GM12801 (cell line): ENCODE data around the gene MGAT4A.

Source experiments
- TF ChIP-seq, protein P1 (sequence below): IDR thresholded peaks from one replicate; pipeline ENCODE4 v1.5.1; 2011; ENCODE audit warnings: control low read depth; ENCODE audit not compliant: insufficient read length; ENCODE audit errors: extremely low read depth

The MGAT4A gene

DNA sequence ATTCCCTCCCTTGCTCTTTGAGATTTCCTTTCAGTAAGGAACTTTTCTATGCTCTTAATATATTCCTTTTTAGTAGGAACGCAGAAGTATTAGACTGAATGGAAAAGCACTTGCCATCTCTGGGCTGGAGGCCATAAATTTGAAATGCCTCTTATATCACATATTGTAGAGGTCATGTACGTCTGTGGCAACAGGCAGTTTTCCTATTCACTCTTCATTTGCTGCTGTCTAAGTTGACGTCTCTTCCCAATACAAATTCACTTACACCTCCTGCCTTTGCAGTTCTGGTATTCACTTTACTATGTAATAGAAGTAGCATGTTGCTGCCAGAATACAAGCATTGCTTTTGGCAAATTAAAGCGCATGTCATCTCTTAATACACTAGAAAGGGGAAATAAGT lies 34.7 kb downstream of the MGAT4A start:
- TF ChIP-seq, protein P1, sequence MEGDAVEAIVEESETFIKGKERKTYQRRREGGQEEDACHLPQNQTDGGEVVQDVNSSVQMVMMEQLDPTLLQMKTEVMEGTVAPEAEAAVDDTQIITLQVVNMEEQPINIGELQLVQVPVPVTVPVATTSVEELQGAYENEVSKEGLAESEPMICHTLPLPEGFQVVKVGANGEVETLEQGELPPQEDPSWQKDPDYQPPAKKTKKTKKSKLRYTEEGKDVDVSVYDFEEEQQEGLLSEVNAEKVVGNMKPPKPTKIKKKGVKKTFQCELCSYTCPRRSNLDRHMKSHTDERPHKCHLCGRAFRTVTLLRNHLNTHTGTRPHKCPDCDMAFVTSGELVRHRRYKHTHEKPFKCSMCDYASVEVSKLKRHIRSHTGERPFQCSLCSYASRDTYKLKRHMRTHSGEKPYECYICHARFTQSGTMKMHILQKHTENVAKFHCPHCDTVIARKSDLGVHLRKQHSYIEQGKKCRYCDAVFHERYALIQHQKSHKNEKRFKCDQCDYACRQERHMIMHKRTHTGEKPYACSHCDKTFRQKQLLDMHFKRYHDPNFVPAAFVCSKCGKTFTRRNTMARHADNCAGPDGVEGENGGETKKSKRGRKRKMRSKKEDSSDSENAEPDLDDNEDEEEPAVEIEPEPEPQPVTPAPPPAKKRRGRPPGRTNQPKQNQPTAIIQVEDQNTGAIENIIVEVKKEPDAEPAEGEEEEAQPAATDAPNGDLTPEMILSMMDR: no peak

GRCh38 chr2:98695255-98695654 lies 35.7 kb downstream of the MGAT4A start:
- TF ChIP-seq, protein P1: no peak

DNA sequence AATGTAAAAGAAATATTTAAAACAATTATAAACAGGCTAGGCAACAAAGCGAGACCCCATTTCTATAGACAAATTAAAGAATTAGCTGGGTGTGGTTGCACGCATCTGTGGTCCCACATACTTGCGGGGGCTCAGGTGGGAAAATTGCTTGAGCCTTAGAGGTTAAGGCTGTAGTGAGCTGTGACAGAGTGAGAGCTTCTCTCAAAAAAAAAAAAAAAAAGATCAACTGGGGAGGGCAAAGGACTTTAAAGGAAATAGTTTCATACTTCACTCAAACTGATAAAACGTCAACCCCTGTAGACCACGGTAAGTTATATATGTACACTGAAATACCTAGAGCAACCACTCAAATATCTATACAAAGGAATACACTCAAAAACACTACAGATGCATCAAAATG lies 37.5 kb downstream of the MGAT4A start:
- TF ChIP-seq, protein P1: no peak

DNA sequence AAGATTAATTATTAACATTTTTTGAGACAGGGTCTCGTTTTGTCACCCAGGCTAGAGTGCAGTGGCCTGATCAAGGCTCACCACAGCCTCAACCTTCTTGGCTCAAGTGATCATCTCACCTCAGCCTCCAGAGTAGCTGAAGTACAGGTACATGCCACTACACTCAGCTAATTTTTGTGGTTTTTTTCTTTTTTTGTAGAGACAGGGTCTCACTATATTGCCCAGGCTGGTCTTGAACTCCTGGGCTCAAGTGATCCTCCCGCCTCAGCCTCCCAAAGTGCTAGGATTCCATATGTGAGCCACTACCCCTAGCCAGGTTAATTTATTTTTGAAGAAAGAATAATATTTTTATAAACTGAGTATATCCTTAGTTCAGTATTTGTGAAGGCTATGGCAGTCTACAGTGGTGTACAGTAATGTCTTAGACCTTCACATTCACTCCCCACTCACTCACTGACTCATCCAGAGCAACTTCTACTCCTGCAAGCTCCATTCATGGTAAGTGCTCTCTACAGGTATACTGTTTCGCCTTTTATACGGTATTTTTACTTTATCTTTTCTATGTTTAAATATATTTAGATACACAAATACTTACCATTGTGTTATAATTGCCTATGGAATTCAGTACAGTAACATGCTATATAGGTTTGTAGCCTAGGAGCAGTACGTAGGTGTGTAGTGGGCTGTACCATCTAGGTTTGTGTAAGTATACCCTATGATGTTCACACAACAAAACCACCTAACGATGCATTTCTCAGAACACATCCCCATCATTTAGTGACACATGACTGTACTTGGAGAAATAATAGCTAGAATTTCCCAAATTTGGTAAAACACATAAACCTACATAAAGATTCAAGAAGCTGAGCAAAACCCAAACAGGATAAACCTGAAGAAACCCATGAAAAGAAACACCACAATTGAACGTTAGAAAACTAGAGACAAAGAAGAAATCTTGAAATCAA lies 38.6 kb downstream of the MGAT4A start:
- TF ChIP-seq, protein P1: no peak

GRCh38 chr2:98691303-98691702 lies 39.6 kb downstream of the MGAT4A start:
- TF ChIP-seq, protein P1: no peak

DNA sequence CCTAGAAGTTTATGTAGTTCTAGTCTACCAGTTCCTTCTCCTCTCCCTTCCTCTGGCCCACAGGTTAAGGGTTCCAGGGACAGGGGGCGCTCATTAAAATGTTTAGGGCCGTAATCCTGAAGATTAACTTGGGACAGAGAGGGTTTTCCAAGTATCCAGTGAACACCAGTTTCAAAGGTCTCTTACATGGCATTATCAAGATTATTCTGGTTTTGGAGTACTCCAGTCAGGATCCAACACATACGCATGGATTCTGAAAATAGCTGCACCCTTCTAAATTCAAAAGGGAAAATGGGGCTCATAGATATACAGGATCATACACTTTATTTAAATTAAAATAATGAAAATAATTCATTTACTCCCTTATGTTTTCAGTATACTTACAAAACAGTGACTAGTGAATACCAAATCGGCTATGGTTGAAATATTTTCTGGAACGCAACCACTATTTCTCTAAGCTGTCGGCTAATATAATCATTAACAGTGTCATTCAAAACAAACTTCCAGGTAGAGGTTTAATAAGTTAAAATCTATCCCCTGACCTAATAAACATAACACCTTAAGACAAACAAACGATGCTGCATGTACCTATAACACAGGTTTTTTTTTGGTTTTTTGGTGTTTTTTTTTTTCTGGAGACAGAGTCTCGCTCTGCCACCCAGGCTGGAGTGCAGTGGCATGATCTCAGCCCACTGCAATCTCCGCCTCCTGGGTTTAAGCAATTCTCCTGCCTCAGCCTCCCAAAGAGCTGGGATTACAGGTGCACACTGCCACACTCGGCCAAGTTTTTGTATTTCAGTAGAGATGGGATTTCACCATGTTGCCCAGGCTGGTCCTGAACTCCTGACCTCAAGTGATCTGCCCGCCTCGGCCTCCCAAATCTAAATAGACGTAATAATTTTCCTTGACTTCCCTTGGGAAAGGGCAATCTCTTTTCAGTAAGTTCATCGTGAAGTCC lies 44.7 kb downstream of the MGAT4A start:
- TF ChIP-seq, protein P1: no peak

DNA sequence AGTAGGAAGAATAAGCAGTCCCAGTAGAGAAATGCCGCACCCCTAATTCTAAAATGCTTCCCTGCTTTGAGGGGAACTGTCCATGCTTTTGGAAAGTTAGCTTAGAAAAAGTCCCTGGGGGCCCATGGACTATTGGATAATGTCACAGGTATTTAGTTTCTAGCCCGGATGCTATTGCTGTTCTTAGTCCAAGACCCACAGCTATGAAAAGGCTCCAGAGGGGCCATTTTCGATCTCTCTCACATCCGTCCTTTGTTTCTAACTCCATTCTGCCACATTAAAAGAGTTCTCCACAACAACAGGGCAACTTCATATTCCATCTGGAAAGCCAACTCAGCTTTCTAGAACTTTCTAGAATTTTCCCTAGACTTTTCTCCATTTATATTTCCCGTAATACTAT lies 47.2 kb downstream of the MGAT4A start:
- TF ChIP-seq, protein P1: no peak
